Uterus (tissue), 2 donors: ENCODE measurements around the gene MAEA.

ENCODE experiments used
- POLR2A ChIP-seq, 2 donors: fragments of 450-650 bp; IDR thresholded peaks; one replicate each; pipeline ENCODE4 v1.6.1; 2016; ENCODE audit warnings: antibody characterized with exemption in 2 of 2, mild to moderate bottlenecking in 1 of 2, moderate library complexity in 1 of 2
- TF ChIP-seq, protein P1 (sequence below), 4 experiments: fragments of 200-600 bp in 2 of 4; fragments of 450-650 bp in 2 of 4; sonication (generic) in 2 of 4; IDR thresholded peaks; one replicate each; pipeline ENCODE4 v1.5.1; 2016 to 2019; ENCODE audit warnings: antibody characterized with exemption in 4 of 4, mild to moderate bottlenecking in 2 of 4, moderate library complexity in 1 of 4

DNA sequence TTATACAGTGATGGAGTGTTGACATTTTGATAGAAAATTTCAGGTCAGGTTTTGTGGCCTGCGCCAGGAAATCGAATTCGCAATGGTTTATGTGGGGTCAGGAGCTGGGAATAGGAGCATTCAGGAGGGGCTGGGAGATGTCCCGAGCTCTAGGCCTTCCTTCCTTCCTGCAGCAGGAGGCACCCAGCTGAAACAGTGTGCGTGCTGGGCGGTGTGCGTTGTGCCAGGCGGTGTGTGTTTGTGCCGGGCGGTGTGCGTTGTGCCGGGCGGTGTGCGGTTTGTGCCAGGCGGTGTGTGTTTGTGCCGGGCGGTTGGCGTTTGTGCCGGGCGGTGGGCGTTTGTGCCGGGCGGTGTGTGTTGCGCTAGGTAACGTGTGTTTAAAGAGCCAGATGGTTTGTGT is 59.1 kb downstream of the MAEA start:
- TF ChIP-seq, protein P1, sequence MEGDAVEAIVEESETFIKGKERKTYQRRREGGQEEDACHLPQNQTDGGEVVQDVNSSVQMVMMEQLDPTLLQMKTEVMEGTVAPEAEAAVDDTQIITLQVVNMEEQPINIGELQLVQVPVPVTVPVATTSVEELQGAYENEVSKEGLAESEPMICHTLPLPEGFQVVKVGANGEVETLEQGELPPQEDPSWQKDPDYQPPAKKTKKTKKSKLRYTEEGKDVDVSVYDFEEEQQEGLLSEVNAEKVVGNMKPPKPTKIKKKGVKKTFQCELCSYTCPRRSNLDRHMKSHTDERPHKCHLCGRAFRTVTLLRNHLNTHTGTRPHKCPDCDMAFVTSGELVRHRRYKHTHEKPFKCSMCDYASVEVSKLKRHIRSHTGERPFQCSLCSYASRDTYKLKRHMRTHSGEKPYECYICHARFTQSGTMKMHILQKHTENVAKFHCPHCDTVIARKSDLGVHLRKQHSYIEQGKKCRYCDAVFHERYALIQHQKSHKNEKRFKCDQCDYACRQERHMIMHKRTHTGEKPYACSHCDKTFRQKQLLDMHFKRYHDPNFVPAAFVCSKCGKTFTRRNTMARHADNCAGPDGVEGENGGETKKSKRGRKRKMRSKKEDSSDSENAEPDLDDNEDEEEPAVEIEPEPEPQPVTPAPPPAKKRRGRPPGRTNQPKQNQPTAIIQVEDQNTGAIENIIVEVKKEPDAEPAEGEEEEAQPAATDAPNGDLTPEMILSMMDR (IDR thresholded peaks at IDR 0.05), result no peak
- no peak for TF ChIP-seq POLR2A (IDR thresholded peaks at IDR 0.05)
